ENCODE data around the gene ZMYND8.

DNA sequence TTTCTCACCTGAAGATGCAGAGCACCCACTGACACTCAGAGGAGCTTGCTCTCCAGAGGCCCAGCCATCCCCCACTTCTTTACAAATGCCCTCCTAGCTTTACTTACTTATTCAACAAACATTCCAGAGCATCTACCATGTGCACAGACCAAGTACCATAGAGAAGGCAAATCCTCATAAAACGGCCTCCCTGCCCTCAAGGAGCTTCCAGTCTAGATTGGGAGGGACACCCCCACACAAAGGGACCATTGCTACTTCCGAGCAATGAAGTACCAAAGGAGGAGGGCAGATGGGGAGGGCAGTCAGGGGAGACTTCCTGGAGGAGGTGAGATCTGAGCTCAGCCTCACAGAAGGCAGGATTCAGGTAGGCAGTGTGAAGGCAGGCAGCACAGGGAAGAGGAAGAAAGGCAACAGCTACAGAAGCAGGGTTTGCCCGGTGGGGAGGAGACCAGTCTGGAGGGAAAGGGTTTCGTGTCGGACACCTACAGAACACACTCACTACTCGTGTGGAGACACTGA lies 108.0 kb downstream of the ZMYND8 start:
- TF ChIP-seq, protein P1, sequence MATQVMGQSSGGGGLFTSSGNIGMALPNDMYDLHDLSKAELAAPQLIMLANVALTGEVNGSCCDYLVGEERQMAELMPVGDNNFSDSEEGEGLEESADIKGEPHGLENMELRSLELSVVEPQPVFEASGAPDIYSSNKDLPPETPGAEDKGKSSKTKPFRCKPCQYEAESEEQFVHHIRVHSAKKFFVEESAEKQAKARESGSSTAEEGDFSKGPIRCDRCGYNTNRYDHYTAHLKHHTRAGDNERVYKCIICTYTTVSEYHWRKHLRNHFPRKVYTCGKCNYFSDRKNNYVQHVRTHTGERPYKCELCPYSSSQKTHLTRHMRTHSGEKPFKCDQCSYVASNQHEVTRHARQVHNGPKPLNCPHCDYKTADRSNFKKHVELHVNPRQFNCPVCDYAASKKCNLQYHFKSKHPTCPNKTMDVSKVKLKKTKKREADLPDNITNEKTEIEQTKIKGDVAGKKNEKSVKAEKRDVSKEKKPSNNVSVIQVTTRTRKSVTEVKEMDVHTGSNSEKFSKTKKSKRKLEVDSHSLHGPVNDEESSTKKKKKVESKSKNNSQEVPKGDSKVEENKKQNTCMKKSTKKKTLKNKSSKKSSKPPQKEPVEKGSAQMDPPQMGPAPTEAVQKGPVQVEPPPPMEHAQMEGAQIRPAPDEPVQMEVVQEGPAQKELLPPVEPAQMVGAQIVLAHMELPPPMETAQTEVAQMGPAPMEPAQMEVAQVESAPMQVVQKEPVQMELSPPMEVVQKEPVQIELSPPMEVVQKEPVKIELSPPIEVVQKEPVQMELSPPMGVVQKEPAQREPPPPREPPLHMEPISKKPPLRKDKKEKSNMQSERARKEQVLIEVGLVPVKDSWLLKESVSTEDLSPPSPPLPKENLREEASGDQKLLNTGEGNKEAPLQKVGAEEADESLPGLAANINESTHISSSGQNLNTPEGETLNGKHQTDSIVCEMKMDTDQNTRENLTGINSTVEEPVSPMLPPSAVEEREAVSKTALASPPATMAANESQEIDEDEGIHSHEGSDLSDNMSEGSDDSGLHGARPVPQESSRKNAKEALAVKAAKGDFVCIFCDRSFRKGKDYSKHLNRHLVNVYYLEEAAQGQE (IDR thresholded peaks at IDR 0.05; ENCODE audit: insufficient read depth in 1 of 2, low read depth in 2 of 2, low read length in 2 of 2), result no peak
- TF ChIP-seq TAF1 (IDR thresholded peaks at IDR 0.05; ENCODE audit: borderline replicate concordance, insufficient read depth, low read length), result no peak
- TF ChIP-seq SIN3A (IDR thresholded peaks at IDR 0.05; ENCODE audit: borderline replicate concordance, insufficient read depth, low read length), result no peak

Measured in PFSK-1 (cell line).